ENCODE results near the gene CD79B. TPM values are rescaled to one million over a fixed set of nuclear protein-coding genes. Genes with fewer than 3 reads are reported as not detected.

The CD79B gene
- not detected in 3 replicates for total RNA-seq

- no peak within 1 kb of the TSS for H3K27ac Mint-ChIP-seq
- H3K36me3 Mint-ChIP-seq: no peaks in the 10 kb centered on the region
Measured at GRCh38 chr17:63931981-63932561, at the start of gene CD79B. CD79B (minus strand) TSS chr17:63932331; CDS start chr17:63932261, 70 bp downstream.

GRCh38 chr17:63978272-63979200, 46.4 kb upstream of the CD79B start:
- Mint-ChIP-seq H3K4me3 (no peak overlapping the region), H3K36me3 (peaks cover 1% of the 10 kb centered on the region), H3K4me1 (no peaks in the 10 kb centered on the region), H3K27ac (no peak overlapping the region), H3K27me3 (ENCODE audit: low read depth) (peaks cover under 1% of the 10 kb centered on the region), H3K9me3 (peaks cover 13% of the 10 kb centered on the region)
- TF ChIP-seq CTCF (IDR thresholded peaks at IDR 0.05; ENCODE audit: unreplicated experiment): no peak
- DNase-seq (ENCODE audit: low spot score in 2 of 2, unreplicated experiment in 2 of 2): no peak

More at GRCh38 chr17:63931981-63932561, at the start of gene CD79B:
- no peak for TF ChIP-seq CTCF (IDR thresholded peaks at IDR 0.05; ENCODE audit: unreplicated experiment)
- Mint-ChIP-seq H3K4me3 (no peak within 1 kb of the TSS), H3K9me3 (no peaks in the 10 kb centered on the region), H3K27me3 (ENCODE audit: low read depth) (peaks cover 2% of the 10 kb centered on the region), H3K4me1 (no peaks in the 10 kb centered on the region)
- no peak for DNase-seq (ENCODE audit: low spot score in 2 of 2, unreplicated experiment in 2 of 2)

- Mint-ChIP-seq H3K4me3 (no peak overlapping the region), H3K27ac (no peak overlapping the region), H3K36me3 (no peaks in the 10 kb centered on the region), H3K27me3 (ENCODE audit: low read depth) (peaks cover 4% of the 10 kb centered on the region), H3K4me1 (no peaks in the 10 kb centered on the region), H3K9me3 (peaks cover 1% of the 10 kb centered on the region)
- DNase-seq (ENCODE audit: low spot score in 2 of 2, unreplicated experiment in 2 of 2): no peak
- TF ChIP-seq CTCF (IDR thresholded peaks at IDR 0.05; ENCODE audit: unreplicated experiment): no peak
Measured at GRCh38 chr17:63976702-63977101, 44.6 kb upstream of the CD79B start.

- H3K9me3 Mint-ChIP-seq: no peaks in the 10 kb centered on the region
- H3K36me3 Mint-ChIP-seq: no peaks in the 10 kb centered on the region
- no peak for TF ChIP-seq CTCF (IDR thresholded peaks at IDR 0.05; ENCODE audit: unreplicated experiment)
- no peak overlapping the region for H3K27ac Mint-ChIP-seq
- H3K4me3 Mint-ChIP-seq: no peak overlapping the region
- H3K27me3 Mint-ChIP-seq (ENCODE audit: low read depth): peaks cover 4% of the 10 kb centered on the region
- no peaks in the 10 kb centered on the region for H3K4me1 Mint-ChIP-seq
- no peak for DNase-seq (ENCODE audit: low spot score in 2 of 2, unreplicated experiment in 2 of 2)
Measured at GRCh38 chr17:63975541-63976092, 43.5 kb upstream of the CD79B start.

- DNase-seq (ENCODE audit: low spot score in 2 of 2, unreplicated experiment in 2 of 2): no peak
- Mint-ChIP-seq H3K27me3 (ENCODE audit: low read depth) (peaks cover 8% of the 10 kb centered on the region), H3K4me1 (no peaks in the 10 kb centered on the region), H3K9me3 (no peaks in the 10 kb centered on the region), H3K27ac (no peak overlapping the region), H3K36me3 (no peaks in the 10 kb centered on the region), H3K4me3 (no peak overlapping the region)
- TF ChIP-seq CTCF (IDR thresholded peaks at IDR 0.05; ENCODE audit: unreplicated experiment): no peak
Measured at GRCh38 chr17:63974594-63975192, 42.6 kb upstream of the CD79B start.
